Fibroblast of gingiva (primary cell): ENCODE measurements around the gene AKAP17A.

Source experiments
- DNase-seq: peaks from one replicate; pipeline ENCODE4 v3.0.0-alpha.2; 2011; ENCODE audit warnings: low read depth

Gene AKAP17A

GRCh38 chrX:1584237-1585011, 7.0 kb upstream of the AKAP17A start:
- DNase-seq = no peak

GRCh38 chrX:1587161-1587560, 4.2 kb upstream of the AKAP17A start:
- DNase-seq = no peak

GRCh38 chrX:1589356-1590130, 1.9 kb upstream of the AKAP17A start:
- no peak for DNase-seq

- no peak for DNase-seq
Observed at GRCh38 chrX:1591863-1592469, 562 bp downstream of the AKAP17A start.

- DNase-seq = no peak
Observed at GRCh38 chrX:1592470-1593142, 1.2 kb downstream of the AKAP17A start.

GRCh38 chrX:1593286-1594271, 2.2 kb downstream of the AKAP17A start:
- DNase-seq = no peak

GRCh38 chrX:1595711-1596060, 4.3 kb downstream of the AKAP17A start:
- no peak for DNase-seq

GRCh38 chrX:1596676-1597344, 5.4 kb downstream of the AKAP17A start:
- DNase-seq = no peak

GRCh38 chrX:1597345-1598020, 6.1 kb downstream of the AKAP17A start:
- DNase-seq = no peak

GRCh38 chrX:1598021-1598875, 6.8 kb downstream of the AKAP17A start:
- DNase-seq = no peak

GRCh38 chrX:1598876-1599790, 7.7 kb downstream of the AKAP17A start:
- no peak for DNase-seq

GRCh38 chrX:1599791-1600405, 8.5 kb downstream of the AKAP17A start:
- DNase-seq = no peak

GRCh38 chrX:1600406-1601050, 9.1 kb downstream of the AKAP17A start:
- DNase-seq = no peak

- DNase-seq = no peak
Observed at GRCh38 chrX:1601051-1601767, 9.8 kb downstream of the AKAP17A start.

- no peak for DNase-seq
Observed at GRCh38 chrX:1601768-1602085, 10.3 kb downstream of the AKAP17A start.

- no peak for DNase-seq
Observed at GRCh38 chrX:1602299-1602698, 10.9 kb downstream of the AKAP17A start.

GRCh38 chrX:1606496-1606895, 15.1 kb downstream of the AKAP17A start:
- DNase-seq = no peak
